Body of pancreas (tissue), 4 donors: Measurements from ENCODE around the gene MT1A. TPM values are rescaled to one million over a fixed set of nuclear protein-coding genes. Genes with fewer than 3 reads are reported as not detected.

Experiments
- ATAC-seq: fragments of 150-250 bp; one replicate; pipeline ENCODE4 v1.9.1; 2016
- DNase-seq, 4 donors: peaks; one replicate each; pipeline ENCODE4 v3.0.0-alpha.2; 2019
- H3K27ac ChIP-seq, 4 donors: fragments of 200-600 bp; sonication (generic); 1 replicate in 3 of 4; 2 replicates in 1 of 4; pipeline versions ENCODE4 v1.5.1 to v1.6.1; 2016 to 2019; ENCODE audit warnings: mild to moderate bottlenecking in 1 of 4, mixed read lengths in 1 of 4, moderate library complexity in 1 of 4
- H3K27me3 ChIP-seq, 2 donors: fragments of 200-600 bp; sonication (generic); one replicate each; pipeline ENCODE4 v1.6.0; 2016; ENCODE audit warnings: mild to moderate bottlenecking in 1 of 2
- H3K36me3 ChIP-seq, 2 donors: fragments of 200-600 bp; sonication (generic); replicated peaks in 1 of 2; 2 replicates each; pipeline ENCODE4 v1.5.1; 2016; ENCODE audit warnings: low read depth in 2 of 2; ENCODE audit not compliant: insufficient read depth in 1 of 2
- H3K4me1 ChIP-seq: fragments of 200-600 bp; sonication (generic); one replicate; pipeline ENCODE4 v1.6.0; 2016
- H3K4me3 ChIP-seq, 2 donors: fragments of 200-600 bp; sonication (generic); 1 replicate in 1 of 2; 2 replicates in 1 of 2; pipeline ENCODE4 v1.5.1; 2016 to 2019
- H3K9me3 ChIP-seq, 3 donors: fragments of 200-600 bp; sonication (generic); 1 replicate in 2 of 3; 2 replicates in 1 of 3; pipeline ENCODE4 v1.5.1; 2016
- CTCF ChIP-seq, 7 experiments: fragments of 450-650 bp in 4 of 7; fragments of 200-600 bp in 3 of 7; sonication (generic) in 3 of 7; IDR thresholded peaks; one replicate each; pipeline ENCODE4 v1.5.1; 2016 to 2019; ENCODE audit warnings: antibody characterized with exemption in 7 of 7
- POLR2A ChIP-seq, 3 donors: fragments of 450-650 bp; IDR thresholded peaks; one replicate each; pipeline ENCODE4 v1.6.1; 2016; ENCODE audit warnings: antibody characterized with exemption in 3 of 3, mild to moderate bottlenecking in 2 of 3
- WGBS, 2 donors: methylation state at CpG; one replicate each; pipeline ENCODE4 v1.1.5; 2017; 5-methylcytosine and 5-hydroxymethylcytosine counted together
- intact Hi-C: fragments of 100-400 bp; cut with DNase I; formaldehyde crosslinking; loops from one replicate; pipeline ENCODE4 v1.15.1; 2023
- total RNA-seq, 2 donors: library from RNA; depleted of rRNA; stranded (reverse); fragments of >200 nt; gene quantifications; one replicate each; pipeline ENCODE4 v1.1.0, GENCODE V29; 2016

The MT1A gene
- total RNA-seq, 2 donors from 2014 or later: 268 TPM; not detected in 1

- no peaks in the 10 kb centered on the region for H3K36me3 ChIP-seq
- no peaks in the 10 kb centered on the region for H3K9me3 ChIP-seq
- H3K27me3 ChIP-seq: no peaks in the 10 kb centered on the region
- H3K27ac ChIP-seq: no peak overlapping the region
- peaks cover 24% of the 10 kb centered on the region for H3K4me1 ChIP-seq
- intact Hi-C loops: no loop called here
- no peak for DNase-seq
- TF ChIP-seq CTCF (IDR thresholded peaks at IDR 0.05): no peak
- TF ChIP-seq POLR2A (IDR thresholded peaks at IDR 0.05): no peak
- no peak for ATAC-seq
- H3K4me3 ChIP-seq: no peak overlapping the region
- 87 to 92% methylated on average over 1 of the region's 1 CpG for WGBS, 2 donors
These were observed 1.6 kb downstream of the MT1A start for GRCh38 chr16:56640076-56640475.

- H3K36me3 ChIP-seq: no peaks in the 10 kb centered on the region
- no peak overlapping the region for H3K27ac ChIP-seq
- ATAC-seq: no peak
- 85 to 100% methylated on average over 2 of the region's 2 CpGs for WGBS, 2 donors
- TF ChIP-seq CTCF (IDR thresholded peaks at IDR 0.05): no peak
- TF ChIP-seq POLR2A (IDR thresholded peaks at IDR 0.05): no peak
- no peak for DNase-seq
- intact Hi-C loops: no loop called here
- no peak overlapping the region for H3K4me3 ChIP-seq
- peaks cover 24% of the 10 kb centered on the region for H3K4me1 ChIP-seq
- no peaks in the 10 kb centered on the region for H3K9me3 ChIP-seq
- no peaks in the 10 kb centered on the region for H3K27me3 ChIP-seq
These were observed 2.7 kb downstream of the MT1A start for GRCh38 chr16:56641166-56641565.

- Histone ChIP-seq H3K4me3 (no peak overlapping the region), H3K9me3 (no peaks in the 10 kb centered on the region), H3K36me3 (no peaks in the 10 kb centered on the region), H3K27ac (peak overlapping the region; percentile 54 to 75 (median 70)), H3K27me3 (no peaks in the 10 kb centered on the region), H3K4me1 (peaks cover 18% of the 10 kb centered on the region)
- intact Hi-C loops: no loop called here
- WGBS, 2 donors: 2% methylated on average over 16 to 42 of the region's 42 CpGs
- ATAC-seq: peak; percentile 98
- DNase-seq: peak; percentile 88 to 95 (median 90)
- TF ChIP-seq POLR2A (IDR thresholded peaks at IDR 0.05) (peak in 2 of 3 donors; percentile 63 to 68), CTCF (IDR thresholded peaks at IDR 0.05) (peak; percentile 34 to 90 (median 72))
These were observed 4.8 kb downstream of the MT1A start for GRCh38 chr16:56643080-56643778.

GRCh38 chr16:56643833-56644232 lies 5.4 kb downstream of the MT1A start:
- DNase-seq (no peak), ATAC-seq (no peak)
- Histone ChIP-seq H3K4me3 (no peak overlapping the region), H3K27me3 (no peaks in the 10 kb centered on the region), H3K27ac (peak overlapping the region in 3 of 4 donors; percentile 64 to 75 (median 75)), H3K9me3 (no peaks in the 10 kb centered on the region), H3K36me3 (no peaks in the 10 kb centered on the region), H3K4me1 (peaks cover 13% of the 10 kb centered on the region)
- 32 to 58% methylated on average over 5 of the region's 5 CpGs for WGBS, 2 donors
- intact Hi-C loops: no loop called here
- no peak for TF ChIP-seq CTCF (IDR thresholded peaks at IDR 0.05)
- no peak for TF ChIP-seq POLR2A (IDR thresholded peaks at IDR 0.05)

- WGBS, 2 donors: 81 to 88% methylated on average over 1 of the region's 1 CpG
- no peaks in the 10 kb centered on the region for H3K9me3 ChIP-seq
- no peaks in the 10 kb centered on the region for H3K36me3 ChIP-seq
- no peak for TF ChIP-seq CTCF (IDR thresholded peaks at IDR 0.05)
- no peak for TF ChIP-seq POLR2A (IDR thresholded peaks at IDR 0.05)
- H3K27me3 ChIP-seq: no peaks in the 10 kb centered on the region
- H3K27ac ChIP-seq: no peak overlapping the region
- intact Hi-C loops: no loop called here
- no peak for ATAC-seq
- H3K4me1 ChIP-seq: peaks cover 9% of the 10 kb centered on the region
- no peak overlapping the region for H3K4me3 ChIP-seq
- DNase-seq: no peak
These were observed 6.8 kb downstream of the MT1A start for GRCh38 chr16:56645311-56645710.
